Measurements from ENCODE around the gene LRFN3.

GRCh38 chr19:35935911-35936737 lies at the start of gene LRFN3:
- no peak for TF ChIP-seq PKNOX1 (IDR thresholded peaks at IDR 0.05)
- TF ChIP-seq FOXK2 (IDR thresholded peaks at IDR 0.05), result no peak
